Measurements from ENCODE around the gene ADARB2.

ADARB2 gene

DNA sequence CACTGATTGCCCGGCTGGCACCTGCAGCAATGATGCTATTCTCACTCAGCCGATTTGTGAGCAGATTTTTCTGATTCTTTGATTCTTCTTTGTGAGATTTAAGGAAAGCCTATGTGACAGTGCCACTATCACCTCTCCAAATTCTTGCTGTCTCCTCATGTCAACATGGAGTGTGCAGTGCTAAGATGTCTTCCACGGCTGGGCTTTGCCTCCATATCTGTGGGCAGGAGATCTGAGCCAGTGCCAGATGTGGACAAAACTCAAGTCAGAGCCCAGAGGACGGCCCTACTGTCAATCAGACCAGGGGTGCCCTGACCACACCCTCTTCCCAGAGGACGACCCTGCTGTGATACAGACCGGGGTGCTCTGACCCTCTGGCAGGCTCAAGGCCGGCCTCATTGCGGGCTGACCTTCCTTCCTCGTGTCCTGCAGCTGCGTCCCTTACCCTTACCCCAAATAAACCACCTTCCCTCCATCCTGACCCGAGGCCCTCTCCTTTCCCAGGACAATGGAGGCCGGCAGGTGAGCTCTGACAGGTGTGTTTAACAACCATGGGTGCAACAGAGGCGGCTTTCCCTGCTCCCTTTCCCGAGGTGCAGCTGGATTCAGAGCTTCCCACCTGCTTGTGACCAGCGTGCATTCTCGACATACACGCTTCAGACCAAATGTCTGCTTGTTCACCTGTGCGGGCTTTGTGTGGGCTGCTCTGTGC lies 221.4 kb downstream of the ADARB2 start:
- DNase-seq = no peak

DNA sequence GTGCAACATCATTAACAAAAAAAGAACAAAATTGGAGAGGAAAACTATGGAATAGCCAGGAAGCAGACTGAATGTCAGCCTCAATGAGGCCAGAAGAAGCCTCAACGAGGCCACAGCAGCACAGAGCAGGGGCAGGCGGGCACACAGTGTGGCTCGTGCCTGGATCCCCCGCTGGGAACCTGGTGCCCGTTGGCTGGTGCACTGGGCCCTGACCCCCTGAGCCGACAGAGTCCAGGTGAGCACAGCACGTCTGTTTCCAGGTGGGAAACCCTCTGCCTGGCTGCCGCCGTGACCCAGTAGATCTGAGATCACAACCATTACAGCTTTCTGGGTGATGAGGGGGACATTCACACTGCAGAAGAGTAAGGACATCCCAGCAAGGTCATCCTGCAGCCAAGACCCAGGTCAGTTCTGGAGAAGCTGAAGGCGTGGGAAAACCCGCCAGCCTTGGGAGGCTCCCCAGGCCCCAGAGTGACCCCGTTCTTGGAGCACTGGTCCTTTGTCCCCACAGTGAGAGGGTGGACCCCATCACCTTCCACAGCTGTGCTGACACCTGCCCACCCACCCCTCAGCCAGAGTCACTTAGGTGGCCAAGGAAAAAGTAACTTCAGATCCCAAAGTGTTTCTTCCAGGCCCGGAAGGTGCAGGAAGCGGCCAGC lies 222.1 kb downstream of the ADARB2 start:
- no peak for DNase-seq

DNA sequence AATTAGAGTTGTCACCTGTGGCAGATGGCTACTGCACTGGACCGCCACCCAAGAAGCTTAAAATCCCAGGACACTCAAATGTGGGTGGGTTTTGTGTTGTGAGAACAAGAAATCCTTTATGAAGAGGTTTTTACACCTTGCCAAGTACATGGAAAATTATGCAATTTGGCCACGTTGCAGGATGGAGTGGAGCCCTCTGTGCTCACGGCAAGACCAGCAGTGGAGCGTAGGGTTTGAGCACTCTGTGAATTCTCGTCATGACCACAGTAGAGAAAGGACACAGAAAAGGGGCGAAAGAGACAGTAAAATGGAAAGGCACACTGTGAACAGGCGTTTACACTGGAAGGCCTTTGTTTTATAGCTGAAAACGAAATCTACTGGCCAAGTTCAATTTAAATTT lies 222.6 kb downstream of the ADARB2 start:
- DNase-seq = no peak

DNA sequence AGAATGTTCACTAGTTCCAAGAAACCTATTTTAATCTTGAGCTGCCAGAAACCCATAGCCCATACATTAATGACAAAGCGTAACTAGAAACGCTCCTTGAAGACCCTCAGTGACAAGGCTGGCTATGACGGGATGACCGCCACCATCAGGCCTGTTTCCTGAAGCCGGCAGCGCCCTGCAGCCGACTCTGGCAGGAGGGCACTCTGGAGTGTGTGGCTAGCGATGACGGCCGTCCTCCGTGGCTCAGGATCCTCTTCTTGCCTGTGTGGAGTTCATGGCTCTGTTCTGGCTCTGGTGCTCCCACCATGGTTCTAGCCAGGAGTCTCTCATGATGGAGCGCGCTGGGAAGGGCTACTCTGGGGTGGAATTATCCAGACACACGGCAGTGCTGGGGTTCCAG lies 224.1 kb downstream of the ADARB2 start:
- no peak for DNase-seq

DNA sequence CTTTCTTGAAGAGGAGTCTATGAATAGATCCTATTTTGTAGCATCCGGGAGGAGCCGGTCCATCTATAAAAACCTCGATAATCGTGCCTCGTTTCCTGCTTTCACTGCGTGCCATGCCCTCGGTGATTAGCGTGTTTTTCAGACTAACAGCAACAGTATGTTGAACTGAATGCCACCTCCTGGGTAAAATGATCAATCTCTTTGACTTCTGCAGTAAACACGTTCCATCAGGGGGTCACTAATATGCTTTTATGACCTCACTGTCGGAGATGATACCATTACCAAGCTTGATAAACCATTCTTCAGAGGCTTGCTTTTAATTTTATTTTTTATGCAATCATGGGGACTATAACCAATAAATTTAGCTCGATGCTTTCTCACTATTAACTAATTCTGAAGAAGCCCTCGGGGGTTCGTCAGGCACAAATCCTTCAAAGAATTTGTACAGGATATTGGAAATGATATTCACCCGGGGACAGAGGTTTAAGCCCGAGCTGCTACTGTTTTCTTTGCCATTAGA lies 228.3 kb downstream of the ADARB2 start:
- DNase-seq = no peak

DNA sequence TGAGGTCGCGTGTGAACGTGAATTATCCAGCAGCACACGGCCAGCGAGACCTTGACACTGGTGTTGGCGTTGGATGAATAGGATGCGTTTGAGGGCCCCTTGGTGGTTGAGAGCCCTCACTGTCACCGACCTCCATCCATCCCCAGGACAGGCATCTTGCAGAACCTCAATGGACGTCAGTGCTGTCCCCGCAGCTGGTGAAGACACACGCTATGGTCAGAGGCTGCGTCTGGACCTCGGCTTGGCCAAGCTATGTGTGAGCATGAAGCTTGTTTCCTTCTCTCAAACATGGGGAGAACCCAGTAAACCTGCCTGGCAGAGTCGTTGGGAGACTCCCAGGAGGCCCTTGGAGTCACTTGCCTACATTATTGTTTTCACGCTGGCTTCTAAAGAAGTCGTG lies 229.2 kb downstream of the ADARB2 start:
- DNase-seq = no peak

DNA sequence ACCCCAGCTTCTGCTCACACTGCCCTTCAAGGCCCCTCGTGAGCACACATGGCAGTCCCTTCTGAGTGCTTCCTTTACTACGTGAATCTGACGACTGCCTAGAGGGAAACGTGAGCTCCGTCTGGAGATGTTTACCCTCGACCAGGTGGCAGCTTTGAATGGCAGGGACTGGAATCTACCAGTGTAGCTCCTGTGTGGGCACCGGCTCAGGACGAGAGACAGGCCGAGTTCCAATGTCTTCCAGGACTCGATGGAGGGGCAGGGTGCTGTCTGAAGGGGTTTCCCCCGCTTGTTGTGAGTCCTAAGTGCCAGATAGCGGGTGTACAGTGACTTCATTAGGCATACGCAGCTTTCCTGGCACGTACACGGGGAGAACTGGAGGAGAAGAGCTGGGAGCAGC lies 229.9 kb downstream of the ADARB2 start:
- no peak for DNase-seq

DNA sequence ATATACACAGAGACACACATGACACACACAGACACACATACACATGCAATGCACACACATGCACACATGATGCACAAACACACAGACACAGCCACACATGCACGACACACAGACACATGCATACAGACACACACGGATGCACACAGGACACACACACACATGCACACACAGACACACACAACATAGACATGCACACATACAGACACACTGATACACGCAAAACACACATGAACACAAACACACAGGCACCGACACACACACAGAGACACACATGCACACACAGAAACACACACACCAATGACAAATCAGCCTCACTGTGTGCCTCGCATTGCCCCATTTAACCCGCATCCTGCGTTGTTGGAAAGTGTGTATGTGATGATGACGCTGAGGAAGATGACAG lies 232.4 kb downstream of the ADARB2 start:
- DNase-seq = no peak

DNA sequence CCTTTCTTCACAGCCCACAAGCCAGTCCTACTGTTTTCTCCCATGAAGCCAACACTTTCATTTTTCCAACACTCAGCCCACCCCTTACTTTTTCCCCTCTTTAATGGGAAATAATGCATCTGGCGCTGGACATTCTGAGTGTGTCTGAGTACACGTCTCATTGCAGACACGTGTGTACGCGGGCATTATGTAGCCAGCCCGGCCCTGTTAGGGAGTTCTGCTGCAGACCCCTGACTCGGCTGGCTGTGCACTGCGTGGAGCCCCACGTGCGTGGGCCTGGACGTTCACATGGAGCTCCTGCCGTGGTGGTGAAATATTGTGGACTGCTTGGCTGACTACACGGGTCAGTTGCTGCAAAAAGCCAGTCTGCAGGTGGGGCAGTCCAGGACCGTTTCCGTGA lies 233.0 kb downstream of the ADARB2 start:
- no peak for DNase-seq

DNA sequence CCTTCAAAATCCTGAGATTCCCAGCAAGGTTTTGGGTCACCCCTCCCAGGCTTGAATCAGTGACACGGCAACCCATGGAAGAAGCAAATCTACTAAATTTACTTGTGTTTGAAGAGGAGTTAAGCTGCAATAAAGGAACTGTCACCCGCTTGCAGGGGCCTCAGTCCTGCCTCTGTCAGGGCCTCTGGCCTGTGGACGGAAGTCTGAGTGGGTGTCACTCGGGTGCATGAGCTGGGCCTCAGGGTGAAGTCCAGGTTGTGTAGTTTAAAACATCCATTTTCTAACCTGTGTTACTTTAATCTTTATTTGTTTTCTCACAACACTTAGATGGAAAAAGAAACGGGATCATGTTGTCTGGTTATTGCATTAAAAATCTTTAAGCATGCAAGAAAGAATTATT lies 234.9 kb downstream of the ADARB2 start:
- DNase-seq = no peak

DNA sequence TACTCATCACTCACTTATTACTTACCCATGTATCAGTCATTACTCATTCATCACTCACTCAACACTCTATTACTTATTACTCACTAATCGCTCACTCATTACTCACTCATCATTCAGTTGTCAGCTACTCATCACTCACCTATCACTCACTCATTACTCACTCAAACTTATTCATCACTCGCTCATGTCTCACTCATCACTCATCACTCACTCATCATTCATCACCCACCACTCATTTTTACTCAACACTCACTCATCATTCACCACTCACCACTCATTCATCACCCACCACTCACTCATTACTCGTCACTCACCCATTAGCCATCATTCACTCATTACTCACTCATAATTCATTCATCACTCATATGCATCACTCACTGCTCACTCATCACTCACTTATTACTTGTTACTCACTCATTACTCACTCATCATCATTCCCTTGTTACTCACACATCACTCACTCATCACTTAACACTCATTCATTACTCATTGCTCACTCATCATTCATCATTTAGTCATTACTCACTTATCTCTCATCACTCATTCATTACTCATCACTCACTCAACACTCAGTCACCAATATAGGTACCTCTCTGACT lies 237.9 kb downstream of the ADARB2 start:
- no peak for DNase-seq

DNA sequence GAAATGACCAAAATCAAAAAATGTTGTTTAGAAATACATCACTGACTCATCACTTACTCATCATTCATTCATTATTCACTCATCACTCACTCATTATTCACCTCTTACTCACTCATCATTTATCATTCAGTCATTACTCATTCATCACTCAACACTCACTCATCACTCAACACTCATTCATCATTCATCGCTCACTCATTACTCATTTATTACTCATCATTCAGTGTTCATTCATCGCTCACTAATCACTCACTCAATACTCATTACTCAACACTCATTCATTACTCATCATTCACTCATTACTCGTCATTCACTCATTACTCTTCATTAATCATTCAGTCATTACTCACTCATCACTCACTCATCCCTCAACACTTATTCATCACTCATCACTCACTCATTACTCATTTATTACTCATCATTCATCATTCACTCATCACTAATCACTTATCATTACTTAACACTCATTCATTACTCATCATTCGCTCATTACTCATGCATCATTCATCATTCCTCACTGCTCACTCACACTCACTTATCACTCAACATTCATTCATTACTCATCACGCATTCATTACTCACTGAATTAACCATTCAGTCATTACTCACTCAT lies 238.5 kb downstream of the ADARB2 start:
- DNase-seq = no peak

DNA sequence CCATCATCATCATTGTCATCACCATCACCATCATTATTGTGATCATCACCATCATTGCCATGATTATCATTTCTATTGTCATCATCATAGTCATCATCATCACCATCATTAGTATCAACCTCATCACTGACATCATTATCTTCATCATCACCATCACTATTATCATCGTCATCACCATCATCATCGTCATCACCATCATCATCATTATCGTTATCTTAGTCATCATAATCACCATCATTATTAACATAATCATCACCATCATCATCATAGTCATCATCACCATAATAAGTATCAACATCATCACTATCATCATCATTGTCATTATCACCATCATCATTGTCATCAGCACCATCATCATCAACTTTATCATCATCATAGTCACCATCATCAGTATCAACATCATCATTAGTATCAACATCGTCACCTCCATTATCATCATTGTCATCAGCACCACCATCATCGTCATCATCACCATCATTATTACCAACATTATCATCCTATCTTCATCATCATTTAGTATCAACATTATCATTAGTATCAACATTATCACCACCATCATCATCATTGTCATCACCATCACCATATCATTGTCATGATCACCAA lies 241.3 kb downstream of the ADARB2 start:
- no peak for DNase-seq

DNA sequence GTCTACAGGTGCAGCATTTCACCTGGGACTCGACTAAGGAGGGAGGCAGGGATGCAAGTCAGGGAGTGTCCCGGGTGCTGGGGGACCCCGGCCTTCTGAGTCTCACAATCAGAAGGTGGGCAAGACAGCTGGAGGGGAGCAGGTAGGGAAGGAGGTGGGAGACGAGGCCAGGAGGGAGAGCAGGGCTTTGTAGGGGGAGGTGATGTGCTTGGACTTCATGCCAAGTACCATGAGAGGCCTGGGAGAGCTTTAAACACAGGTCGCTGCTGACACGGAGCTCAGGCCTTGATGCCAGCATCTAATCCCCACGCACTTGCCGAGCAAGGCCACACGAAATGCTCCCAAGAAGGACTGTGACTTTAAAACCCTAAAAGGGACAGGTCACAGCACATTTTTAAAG lies 244.7 kb downstream of the ADARB2 start:
- DNase-seq = no peak

DNA sequence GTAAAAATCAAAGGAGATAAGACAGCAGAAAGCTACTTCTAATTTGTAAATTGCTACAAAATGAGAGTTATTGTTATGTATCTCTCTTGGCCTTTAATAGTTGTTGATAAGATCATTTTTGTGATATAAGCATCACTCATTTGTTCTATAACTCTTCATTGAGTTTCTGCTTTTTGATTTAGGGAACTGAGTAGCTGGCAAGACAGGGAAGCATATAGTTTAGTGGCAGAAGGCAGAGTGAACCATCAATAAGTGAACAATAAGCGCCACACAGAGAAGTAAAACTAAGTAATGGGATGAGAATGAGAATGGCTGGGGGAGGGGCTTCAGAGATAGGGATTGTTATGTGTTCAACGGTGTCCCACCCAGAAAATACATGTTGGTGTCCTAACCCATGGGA lies 245.4 kb downstream of the ADARB2 start:
- no peak for DNase-seq

DNA sequence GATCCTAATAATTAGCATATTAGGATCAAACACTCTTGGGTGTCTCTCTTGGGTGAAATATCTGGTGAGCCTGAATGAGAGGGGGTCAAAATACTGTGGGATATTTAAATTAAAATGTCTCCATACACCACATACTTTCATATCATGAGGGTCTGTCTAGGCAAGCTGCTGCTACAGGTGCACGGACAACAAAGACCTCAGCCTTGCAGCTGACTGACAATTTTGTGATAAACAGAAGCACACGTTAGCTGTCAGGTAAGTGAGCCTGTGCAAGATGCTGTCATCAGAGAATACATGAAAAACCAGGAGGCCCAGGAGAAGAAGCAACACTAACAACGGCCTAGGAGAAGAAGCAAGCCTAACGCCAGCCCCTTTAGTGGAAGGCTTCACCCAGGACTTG lies 247.5 kb downstream of the ADARB2 start:
- no peak for DNase-seq

DNA sequence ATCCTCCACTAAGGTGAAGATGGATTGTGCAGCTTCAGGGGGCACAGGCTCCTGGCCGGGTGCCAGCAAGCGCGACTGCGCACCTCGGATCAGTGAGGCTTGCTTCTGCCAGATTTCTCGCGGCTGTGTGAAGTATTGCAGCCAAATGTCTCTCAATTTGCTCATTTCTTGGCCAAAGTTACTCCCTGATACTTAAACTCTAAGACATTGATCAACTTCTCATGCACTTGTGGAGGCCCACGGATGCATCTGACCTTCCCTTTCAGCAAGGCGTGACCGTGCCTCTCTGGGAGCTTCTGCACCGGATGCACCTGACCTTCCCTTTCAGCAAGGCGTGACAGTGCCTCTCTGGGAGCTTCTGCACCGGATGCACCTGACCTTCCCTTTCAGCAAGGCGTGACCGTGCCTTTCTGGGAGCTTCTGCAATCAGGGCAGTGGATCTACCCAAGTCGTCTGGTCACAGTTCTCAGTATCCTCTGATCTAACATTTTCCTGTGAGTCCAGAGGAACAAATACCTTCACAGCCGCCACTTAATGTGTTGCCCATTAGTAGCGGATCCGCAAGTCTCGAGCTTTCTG lies 248.3 kb downstream of the ADARB2 start:
- DNase-seq = no peak

DNA sequence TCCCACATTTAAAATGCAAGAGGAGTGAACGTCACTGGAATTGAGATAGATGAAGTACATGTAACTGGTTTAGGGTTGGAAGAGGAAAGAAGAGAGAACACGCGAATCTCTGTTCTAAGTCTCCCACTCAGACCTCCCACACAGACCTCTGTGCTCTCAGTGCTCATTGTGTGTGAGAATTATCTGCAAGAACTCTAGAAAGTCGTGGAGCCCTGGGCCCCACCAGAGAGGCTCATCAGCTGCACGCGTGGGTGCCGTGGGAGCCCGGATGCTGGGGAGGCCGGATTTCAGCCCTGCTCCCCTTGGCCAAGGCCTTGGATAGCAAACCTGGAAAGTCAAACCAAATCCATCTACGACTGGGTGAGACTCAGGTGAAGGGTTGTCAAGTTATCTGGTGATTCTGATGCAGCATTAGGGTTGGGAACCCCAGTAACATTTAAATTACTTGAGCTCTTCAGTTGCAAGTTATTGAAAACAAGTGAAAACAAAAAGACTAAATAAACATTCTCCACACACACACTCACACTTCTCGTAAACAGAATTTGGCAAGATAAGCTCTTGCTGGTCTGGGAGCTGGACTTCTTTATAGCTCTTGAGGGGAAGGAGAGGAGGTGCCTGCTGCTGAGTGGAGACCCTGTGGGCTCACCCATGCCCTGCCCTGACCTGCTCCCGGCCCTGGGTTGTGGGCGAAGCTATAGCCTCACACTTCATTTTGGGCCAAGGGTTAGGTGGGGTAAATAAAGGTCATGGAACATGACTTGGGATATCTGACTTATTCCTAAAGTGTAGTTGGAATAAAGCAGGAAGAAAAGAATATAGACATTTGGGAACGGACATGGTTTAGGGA lies 250.3 kb downstream of the ADARB2 start:
- no peak for DNase-seq

DNA sequence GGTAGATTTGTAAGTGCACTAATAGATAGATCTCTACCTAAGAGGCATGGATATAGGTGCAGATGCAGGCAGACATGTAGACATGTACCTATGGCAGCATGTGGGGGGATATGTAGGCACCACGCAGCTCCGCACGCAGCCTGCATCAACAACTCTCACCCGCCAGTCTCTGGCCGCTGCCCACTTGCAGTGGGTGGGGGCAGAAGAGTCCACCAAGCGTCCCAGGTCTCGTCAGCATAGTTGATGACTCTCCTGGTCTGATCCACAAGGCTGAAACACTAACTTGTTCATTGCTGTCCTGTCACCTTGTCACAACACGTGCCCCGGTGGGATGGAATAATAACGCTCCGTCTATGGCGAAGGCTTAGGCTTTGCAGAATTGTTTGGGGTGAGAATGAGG lies 252.0 kb downstream of the ADARB2 start:
- no peak for DNase-seq

DNA sequence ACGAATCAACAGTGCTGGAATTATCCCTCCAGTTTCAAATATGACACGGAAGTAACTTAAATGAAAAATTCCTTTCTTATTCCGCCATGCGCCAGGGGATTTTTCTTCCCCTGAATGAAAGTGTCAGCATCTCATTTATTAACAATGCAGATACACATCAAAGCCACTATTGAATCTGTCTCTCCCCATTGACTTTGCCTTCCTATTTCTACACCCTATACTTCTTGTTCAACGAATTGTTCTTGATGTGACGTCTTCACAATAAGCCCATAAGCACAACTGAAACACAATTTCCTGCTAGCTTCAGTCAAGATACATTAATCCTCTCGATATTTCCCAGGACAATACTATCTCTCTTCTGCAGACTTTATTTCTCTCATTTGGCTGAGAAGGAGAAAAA lies 253.5 kb downstream of the ADARB2 start:
- DNase-seq = no peak

DNA sequence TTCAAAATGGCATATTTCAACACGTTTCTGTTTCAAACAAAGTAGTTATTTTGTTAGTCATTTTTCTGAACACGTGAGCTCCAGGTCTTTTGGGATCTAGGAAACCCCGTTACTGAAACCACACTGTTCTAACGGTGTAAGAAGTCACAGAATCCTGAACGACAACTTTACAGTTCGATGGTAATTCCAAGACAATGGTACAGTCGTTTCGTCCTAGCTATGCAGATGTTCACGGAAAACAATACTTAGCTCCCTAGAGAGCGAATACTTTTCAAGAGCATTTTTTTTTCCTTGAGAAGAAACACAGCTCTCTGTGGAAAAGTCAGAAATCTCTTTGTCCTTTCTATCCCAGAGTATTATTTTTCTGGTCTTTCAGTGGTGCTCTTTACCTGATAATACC lies 254.1 kb downstream of the ADARB2 start:
- no peak for DNase-seq

DNA sequence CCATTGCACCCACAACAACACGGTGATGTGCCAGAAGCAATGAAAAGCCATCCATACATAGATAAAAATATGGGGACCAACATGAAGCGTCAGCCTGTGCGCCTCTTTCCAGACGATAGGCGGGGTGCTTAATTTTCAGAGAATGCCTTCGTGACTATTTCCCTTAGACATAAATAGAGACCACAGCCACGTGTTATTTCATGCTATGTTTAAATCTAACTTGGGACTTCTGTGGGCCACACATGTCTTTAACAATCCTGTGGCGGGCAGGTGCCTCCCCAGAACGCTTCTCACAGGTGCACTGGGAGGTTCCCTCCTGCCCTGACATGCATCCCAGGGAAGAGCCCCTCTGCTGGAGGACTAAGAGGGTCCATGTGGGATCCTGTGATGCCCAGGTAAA lies 259.7 kb downstream of the ADARB2 start:
- no peak for DNase-seq

Measured in stimulated activated CD4-positive, alpha-beta T cell treated with anti-CD3 and anti-CD28 coated beads, Interleukin-1b, Interleukin-23, amount 100 ng/mL, for 48 hours (primary cell).